ENCODE results near the gene CELA2B. TPM values are rescaled to one million over a fixed set of nuclear protein-coding genes. Genes with fewer than 3 reads are reported as not detected.
A peak's percentile ranks its signal among the peaks of the same experiment; 100 is the strongest.
"Not testable (repeated sequence)": the region's sequence is repeated elsewhere in the genome, so short reads cannot be mapped to it uniquely, and the experiment has no call there.

CELA2B gene
- total RNA-seq, 1 donor = 0.36 TPM

GRCh38 chr1:15483971-15484370, 8.1 kb downstream of the CELA2B start:
- Histone ChIP-seq H2AFZ (ENCODE audit: low read length) (no peak overlapping the region), H3K9me3 (ENCODE audit: low read depth, low read length) (no peaks in the 10 kb centered on the region), H4K20me1 (ENCODE audit: insufficient read depth, low read length) (no peaks in the 10 kb centered on the region), H3K4me1 (ENCODE audit: insufficient read depth, low read length) (no peaks in the 10 kb centered on the region), H3K36me3 (ENCODE audit: insufficient read depth, low read length) (no peaks in the 10 kb centered on the region), H3K27ac (ENCODE audit: low read depth, low read length) (no peak overlapping the region), H3K27me3 (ENCODE audit: insufficient read depth, low read length) (no peaks in the 10 kb centered on the region), H3K4me2 (ENCODE audit: insufficient read depth, low read length) (no peak overlapping the region), H3K79me2 (ENCODE audit: insufficient read depth, low read length) (no peaks in the 10 kb centered on the region), H3K4me3 (ENCODE audit: insufficient read depth, low read length) (no peak overlapping the region)
- no peak for TF ChIP-seq CTCF (IDR thresholded peaks at IDR 0.05; ENCODE audit: extremely low read depth, low read depth, low read length)
- DNase-seq (ENCODE audit: insufficient read length, low spot score, missing footprints) = no peak

DNA sequence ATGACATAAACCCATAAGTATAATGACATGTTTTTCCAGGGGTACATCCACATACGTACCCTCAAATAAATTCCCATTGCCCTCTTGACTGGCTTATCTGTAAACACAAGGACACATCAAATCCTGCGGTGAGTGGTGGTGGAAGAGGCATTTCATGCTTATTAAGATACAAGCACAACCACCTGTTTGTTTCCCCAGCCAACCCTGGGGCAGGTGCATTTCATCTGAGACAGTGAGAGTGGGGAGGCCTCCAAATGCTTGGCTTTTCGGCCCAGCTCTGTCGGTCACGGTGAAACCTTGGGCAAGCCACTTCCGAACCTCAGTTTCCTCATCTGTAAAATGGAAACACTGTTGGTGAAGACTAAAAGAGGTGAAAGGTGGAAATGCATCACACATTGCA, 8.5 kb downstream of the CELA2B start:
- not testable (repeated sequence) for H3K27ac ChIP-seq (ENCODE audit: low read depth, low read length); H3K4me3 ChIP-seq (ENCODE audit: insufficient read depth, low read length); H4K20me1 ChIP-seq (ENCODE audit: insufficient read depth, low read length); H3K36me3 ChIP-seq (ENCODE audit: insufficient read depth, low read length); H3K79me2 ChIP-seq (ENCODE audit: insufficient read depth, low read length); H3K27me3 ChIP-seq (ENCODE audit: insufficient read depth, low read length); H3K4me1 ChIP-seq (ENCODE audit: insufficient read depth, low read length); H2AFZ ChIP-seq (ENCODE audit: low read length); H3K9me3 ChIP-seq (ENCODE audit: low read depth, low read length); H3K4me2 ChIP-seq (ENCODE audit: insufficient read depth, low read length)
- peak; percentile 41 for DNase-seq (ENCODE audit: insufficient read length, low spot score, missing footprints)

DNA sequence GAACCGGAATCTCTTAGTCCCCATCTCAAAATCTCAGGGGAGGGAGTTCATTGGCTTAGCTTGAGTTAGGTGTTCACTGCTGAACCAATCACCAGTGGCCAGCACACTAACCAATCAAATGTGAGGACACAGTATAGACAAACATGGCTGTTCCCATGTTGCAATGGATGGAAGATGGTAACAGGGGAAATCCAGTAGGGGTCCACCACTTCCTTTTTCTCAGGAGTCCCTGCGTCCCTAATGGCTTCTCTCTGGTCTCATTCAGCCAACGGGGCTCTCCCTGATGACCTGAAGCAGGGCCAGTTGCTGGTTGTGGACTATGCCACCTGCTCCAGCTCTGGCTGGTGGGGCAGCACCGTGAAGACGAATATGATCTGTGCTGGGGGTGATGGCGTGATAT, 9.7 kb downstream of the CELA2B start:
- peak; percentile 39 for DNase-seq (ENCODE audit: insufficient read length, low spot score, missing footprints)
- Histone ChIP-seq H2AFZ (ENCODE audit: low read length) (no peak overlapping the region), H3K4me2 (ENCODE audit: insufficient read depth, low read length) (no peak overlapping the region)

GRCh38 chr1:15486844-15487610, 11.1 kb downstream of the CELA2B start:
- DNase-seq (ENCODE audit: insufficient read length, low spot score, missing footprints); H3K36me3 ChIP-seq (ENCODE audit: insufficient read depth, low read length); H3K27me3 ChIP-seq (ENCODE audit: insufficient read depth, low read length); H3K4me2 ChIP-seq (ENCODE audit: insufficient read depth, low read length); H3K4me1 ChIP-seq (ENCODE audit: insufficient read depth, low read length); H3K27ac ChIP-seq (ENCODE audit: low read depth, low read length); H3K9me3 ChIP-seq (ENCODE audit: low read depth, low read length); H2AFZ ChIP-seq (ENCODE audit: low read length); H3K79me2 ChIP-seq (ENCODE audit: insufficient read depth, low read length); H3K4me3 ChIP-seq (ENCODE audit: insufficient read depth, low read length); H4K20me1 ChIP-seq (ENCODE audit: insufficient read depth, low read length): not testable (repeated sequence)

More for the DNA sequence above, 9.7 kb downstream of the CELA2B start:
- H3K4me1 ChIP-seq (ENCODE audit: insufficient read depth, low read length) = no peaks in the 10 kb centered on the region
- H3K36me3 ChIP-seq (ENCODE audit: insufficient read depth, low read length) = no peaks in the 10 kb centered on the region
- TF ChIP-seq CTCF (IDR thresholded peaks at IDR 0.05; ENCODE audit: extremely low read depth, low read depth, low read length) = no peak
- H3K4me3 ChIP-seq (ENCODE audit: insufficient read depth, low read length) = no peak overlapping the region
- H3K27me3 ChIP-seq (ENCODE audit: insufficient read depth, low read length) = no peaks in the 10 kb centered on the region
- no peaks in the 10 kb centered on the region for H3K79me2 ChIP-seq (ENCODE audit: insufficient read depth, low read length)
- no peak overlapping the region for H3K27ac ChIP-seq (ENCODE audit: low read depth, low read length)
- no peaks in the 10 kb centered on the region for H4K20me1 ChIP-seq (ENCODE audit: insufficient read depth, low read length)
- no peaks in the 10 kb centered on the region for H3K9me3 ChIP-seq (ENCODE audit: low read depth, low read length)

DNA sequence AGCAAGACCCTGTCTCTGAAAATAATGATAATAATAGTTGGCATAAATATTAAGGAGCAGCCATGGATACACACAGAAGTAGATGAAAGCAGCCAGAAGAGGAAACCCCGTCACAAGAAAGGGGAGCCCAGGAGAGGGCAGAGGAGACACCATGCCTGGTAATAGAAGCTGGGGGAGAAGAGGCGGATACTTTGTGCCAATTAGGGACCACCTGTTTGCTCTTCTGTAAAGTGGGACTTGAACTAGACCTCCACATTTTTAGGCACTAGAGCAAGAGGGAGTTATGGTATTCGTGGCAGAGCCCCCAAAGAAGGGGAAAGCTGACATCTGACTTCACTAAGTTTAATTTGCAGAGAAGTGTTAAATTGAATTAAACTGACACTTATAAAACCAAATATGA, 12.5 kb downstream of the CELA2B start:
- H3K4me1 ChIP-seq (ENCODE audit: insufficient read depth, low read length) = no peaks in the 10 kb centered on the region
- no peaks in the 10 kb centered on the region for H3K27me3 ChIP-seq (ENCODE audit: insufficient read depth, low read length)
- H3K27ac ChIP-seq (ENCODE audit: low read depth, low read length) = no peak overlapping the region
- no peak overlapping the region for H2AFZ ChIP-seq (ENCODE audit: low read length)
- H3K79me2 ChIP-seq (ENCODE audit: insufficient read depth, low read length) = no peaks in the 10 kb centered on the region
- DNase-seq (ENCODE audit: insufficient read length, low spot score, missing footprints) = no peak
- no peaks in the 10 kb centered on the region for H3K9me3 ChIP-seq (ENCODE audit: low read depth, low read length)
- H3K36me3 ChIP-seq (ENCODE audit: insufficient read depth, low read length) = no peaks in the 10 kb centered on the region
- TF ChIP-seq CTCF (IDR thresholded peaks at IDR 0.05; ENCODE audit: extremely low read depth, low read depth, low read length) = no peak
- no peak overlapping the region for H3K4me3 ChIP-seq (ENCODE audit: insufficient read depth, low read length)
- no peaks in the 10 kb centered on the region for H4K20me1 ChIP-seq (ENCODE audit: insufficient read depth, low read length)
- no peak overlapping the region for H3K4me2 ChIP-seq (ENCODE audit: insufficient read depth, low read length)

Measured in osteoblast (primary cell).